Ramos (cell line): Measurements from ENCODE around the gene CD81.

Experiments
- in situ Hi-C: fragments of 300-500 bp; cut with MboI; formaldehyde crosslinking; loops from one replicate; pipeline ENCODE4 v1.14.3; 2022; ENCODE audit warnings: low sequenced_read_pairs; ENCODE audit not compliant: unreplicated experiment

The CD81 gene

GRCh38 chr11:2374456-2375201, 2.5 kb upstream of the CD81 start:
- in situ Hi-C loops = loop anchor here (25.0 kb wide), 1 partner anchor 1562 kb away; the partner anchor contains the start of genes PIDD1, PNPLA2 and RPLP2

DNA sequence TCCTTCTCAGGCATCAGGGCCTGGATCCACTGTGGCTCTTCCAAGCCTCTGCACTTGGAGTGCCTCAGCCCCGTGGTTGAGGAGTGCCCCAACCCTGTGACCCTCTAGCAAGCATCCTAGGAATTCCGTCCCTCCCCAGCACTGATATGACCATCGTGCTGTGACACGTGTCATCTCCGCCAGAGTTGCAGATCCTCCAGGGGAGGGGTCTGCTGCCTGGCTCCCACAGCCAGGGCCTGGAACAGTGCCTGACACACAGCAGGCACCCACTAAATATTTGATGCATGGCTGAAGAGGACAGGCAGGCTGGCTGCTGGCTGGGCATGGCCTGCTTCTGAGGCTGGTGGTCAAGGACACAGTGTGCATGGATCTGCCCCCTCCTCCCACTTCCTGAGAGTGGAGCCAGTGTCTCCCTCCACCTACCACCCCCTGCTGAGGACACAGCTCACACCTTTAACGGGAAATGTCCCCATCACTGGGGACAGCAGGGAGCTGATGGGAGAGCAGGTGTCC, 1.7 kb upstream of the CD81 start:
- in situ Hi-C loops = loop anchor here (25.0 kb wide), 1 partner anchor 1563 kb away; the partner anchor contains the start of genes PIDD1, PNPLA2 and RPLP2

DNA sequence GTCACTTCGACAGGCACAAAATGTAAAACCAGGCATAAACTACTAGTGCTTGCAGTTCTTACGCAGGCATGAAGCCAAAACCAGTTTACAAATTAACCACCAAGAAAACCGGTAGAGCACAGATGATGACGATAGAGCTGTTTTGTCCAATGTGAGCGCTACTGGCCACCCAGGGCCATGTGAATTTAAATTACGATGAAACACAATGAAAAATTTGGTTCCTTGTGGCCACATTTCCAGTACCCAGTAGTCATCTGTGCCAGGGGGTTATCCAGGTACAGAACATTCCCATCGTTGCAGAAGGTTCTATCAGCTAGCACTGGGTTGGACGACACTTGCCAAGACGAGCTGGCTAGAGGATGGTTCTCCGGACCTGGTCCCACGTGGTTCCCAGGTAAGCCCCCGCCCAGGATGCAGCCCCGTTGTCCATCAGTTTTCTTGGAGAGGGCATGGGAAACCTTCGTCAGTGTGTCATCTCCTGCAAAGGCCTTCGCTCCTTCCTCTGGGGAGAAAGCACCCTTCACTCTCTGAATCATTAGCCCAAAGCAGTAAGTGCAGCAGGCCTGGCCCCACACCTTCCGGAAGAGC, 1.1 kb upstream of the CD81 start:
- in situ Hi-C loops = loop anchor here (25.0 kb wide), 1 partner anchor 1564 kb away; the partner anchor contains the start of genes PIDD1, PNPLA2 and RPLP2

GRCh38 chr11:2377511-2378443, 667 bp downstream of the CD81 start:
- in situ Hi-C loops = loop anchor here (25.0 kb wide), 1 partner anchor 1565 kb away; the partner anchor contains the start of genes PIDD1, PNPLA2 and RPLP2

- in situ Hi-C loops = loop anchor here (25.0 kb wide), 1 partner anchor 1566 kb away; the partner anchor contains the start of genes PIDD1, PNPLA2 and RPLP2
These were observed 1.6 kb downstream of the CD81 start for GRCh38 chr11:2378527-2379210.

DNA sequence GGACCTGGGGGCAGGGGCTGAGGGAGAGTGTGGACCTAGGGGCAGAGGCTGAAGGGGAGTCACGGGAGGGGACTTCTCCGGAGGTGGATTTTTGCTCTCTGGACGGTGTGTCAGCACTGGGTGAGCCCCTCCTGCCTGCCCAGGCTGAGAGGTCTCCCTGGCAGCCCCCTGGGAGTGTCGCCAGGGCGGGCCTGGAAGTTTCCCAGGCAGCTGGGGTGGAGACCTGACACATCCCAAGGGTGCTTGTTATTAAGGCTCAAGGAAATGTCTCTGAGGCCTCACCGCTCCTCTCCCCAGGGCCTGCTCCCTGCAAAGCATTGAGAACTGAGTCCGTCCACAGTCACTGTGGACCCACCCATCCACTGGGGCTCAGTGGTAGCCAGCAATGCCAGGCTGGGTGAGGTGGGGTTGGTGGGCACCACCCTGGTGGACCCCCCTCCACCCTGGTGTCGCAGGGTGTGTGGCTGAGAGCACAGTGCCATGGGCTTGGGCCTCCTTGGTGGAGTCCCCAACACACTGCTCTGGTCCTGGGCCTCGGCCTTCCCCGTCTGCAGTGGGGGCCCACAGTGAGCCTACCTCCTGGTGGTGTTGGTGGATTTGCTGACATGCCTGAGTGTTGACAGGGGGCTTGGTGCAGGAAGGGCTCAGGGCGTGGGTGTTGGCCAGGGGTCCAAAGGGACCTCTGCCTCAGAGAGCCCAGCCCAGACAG, 2.5 kb downstream of the CD81 start:
- in situ Hi-C loops = loop anchor here (25.0 kb wide), 1 partner anchor 1567 kb away; the partner anchor contains the start of genes PIDD1, PNPLA2 and RPLP2

- in situ Hi-C loops = loop anchor here (25.0 kb wide), 1 partner anchor 1568 kb away; the partner anchor contains the start of genes PIDD1, PNPLA2 and RPLP2
These were observed 3.3 kb downstream of the CD81 start for GRCh38 chr11:2380396-2380795.

GRCh38 chr11:2380807-2381350, 3.8 kb downstream of the CD81 start:
- in situ Hi-C loops = loop anchor here (25.0 kb wide), 1 partner anchor 1569 kb away; the partner anchor contains the start of genes PIDD1, PNPLA2 and RPLP2

DNA sequence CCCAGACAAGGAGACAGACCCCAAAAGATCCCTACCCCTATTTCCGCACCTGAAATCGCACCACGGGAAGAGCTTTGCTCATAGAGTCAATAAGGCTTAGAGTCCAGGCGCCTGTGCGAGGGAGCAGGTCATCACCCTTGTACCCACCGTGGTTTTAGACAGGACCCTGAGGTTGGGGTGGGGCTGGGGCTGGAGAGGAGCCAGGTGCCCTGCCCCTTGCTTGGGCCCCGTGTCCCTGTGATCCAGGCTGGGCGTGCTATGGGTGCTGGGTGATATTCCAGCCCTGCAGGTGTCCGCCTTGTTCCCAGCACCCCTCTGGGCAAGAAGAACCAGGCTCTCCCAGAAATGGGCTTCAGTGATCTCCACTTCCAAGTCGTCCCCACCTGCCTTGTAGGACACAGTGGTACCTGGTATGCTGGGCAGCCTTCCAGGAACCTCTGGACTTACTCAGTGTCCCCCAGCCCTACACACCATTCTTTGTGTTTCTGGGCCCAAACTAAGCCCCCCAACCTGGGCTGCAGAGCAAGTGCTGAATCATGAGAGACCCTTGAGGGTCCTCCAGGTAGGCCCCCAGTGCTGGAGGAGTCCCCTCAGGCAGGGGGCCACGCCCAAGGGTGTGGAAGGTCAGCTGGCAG, 4.5 kb downstream of the CD81 start:
- in situ Hi-C loops = loop anchor here (25.0 kb wide), 1 partner anchor 1569 kb away; the partner anchor contains the start of genes PIDD1, PNPLA2 and RPLP2

DNA sequence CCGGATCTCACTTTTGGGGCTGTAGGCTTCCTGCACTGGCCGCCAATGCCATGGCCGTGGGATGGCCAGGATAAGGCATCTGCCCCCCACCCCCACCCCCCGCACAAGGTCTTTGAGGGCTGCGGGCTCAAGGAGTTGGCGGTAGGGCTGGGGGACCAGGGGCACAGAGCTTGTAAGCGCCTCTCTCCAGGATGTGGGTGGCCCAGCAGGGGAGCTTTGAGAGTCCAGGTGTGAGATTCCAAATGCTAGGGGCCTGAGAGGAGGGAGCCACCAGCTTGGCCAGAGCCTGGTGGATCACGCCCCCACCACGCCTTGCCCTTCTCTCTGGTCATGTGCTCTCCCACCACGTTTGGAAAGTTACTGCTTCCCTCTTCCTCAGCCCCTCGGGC, 5.0 kb downstream of the CD81 start:
- in situ Hi-C loops = loop anchor here (25.0 kb wide), 1 partner anchor 1570 kb away; the partner anchor contains the start of genes PIDD1, PNPLA2 and RPLP2

- in situ Hi-C loops = loop anchor here (25.0 kb wide), 1 partner anchor 1571 kb away; the partner anchor contains the start of genes PIDD1, PNPLA2 and RPLP2
These were observed 6.1 kb downstream of the CD81 start for GRCh38 chr11:2382936-2383851.

DNA sequence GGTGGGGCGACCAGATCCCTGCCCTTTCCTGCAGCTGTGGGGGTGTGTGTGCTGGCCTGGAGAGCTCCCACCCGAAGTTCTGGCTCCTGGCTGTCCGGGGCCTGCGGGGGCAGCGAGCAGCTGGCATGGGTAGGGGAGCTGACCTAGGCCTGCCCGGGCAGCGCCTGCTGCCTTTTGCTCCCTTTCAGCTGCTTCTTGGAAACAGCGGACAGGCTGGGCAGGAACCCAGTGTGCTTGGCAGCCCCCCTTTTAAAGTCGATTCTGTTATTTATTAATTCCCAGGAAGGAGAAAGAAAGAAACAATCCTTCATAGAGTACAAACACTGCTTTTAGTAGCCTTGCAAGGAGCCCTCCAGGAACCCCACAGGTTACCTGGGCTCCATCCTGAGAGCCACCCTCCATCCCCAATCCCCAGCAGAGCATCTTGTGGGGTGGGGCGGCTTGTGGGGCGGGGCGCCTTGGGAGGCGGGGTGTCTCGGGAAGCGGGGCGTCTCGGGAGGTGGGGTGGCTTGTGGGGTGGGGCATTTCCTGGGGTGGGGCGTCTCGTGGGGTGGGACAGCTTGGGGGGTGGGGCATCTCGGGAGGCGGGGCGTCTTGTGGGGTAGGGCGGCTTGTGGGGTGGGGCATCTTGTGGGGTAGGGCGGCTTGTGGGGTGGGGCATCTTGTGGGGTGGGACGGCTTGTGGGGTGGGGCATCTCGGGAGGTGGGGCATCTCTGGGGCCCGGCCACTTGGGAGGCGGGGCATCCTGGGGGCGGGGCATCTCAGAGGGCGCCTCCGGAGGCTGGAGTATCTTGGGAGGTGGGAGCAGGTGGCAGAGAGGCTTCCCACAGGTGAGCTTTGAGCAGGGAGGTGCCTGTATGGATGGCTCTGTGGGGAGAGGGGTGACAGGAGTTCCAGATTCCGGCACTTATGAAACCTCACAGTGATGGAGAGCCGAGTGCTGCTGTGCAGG, 7.0 kb downstream of the CD81 start:
- in situ Hi-C loops = loop anchor here (25.0 kb wide), 1 partner anchor 1572 kb away; the partner anchor contains the start of genes PIDD1, PNPLA2 and RPLP2

DNA sequence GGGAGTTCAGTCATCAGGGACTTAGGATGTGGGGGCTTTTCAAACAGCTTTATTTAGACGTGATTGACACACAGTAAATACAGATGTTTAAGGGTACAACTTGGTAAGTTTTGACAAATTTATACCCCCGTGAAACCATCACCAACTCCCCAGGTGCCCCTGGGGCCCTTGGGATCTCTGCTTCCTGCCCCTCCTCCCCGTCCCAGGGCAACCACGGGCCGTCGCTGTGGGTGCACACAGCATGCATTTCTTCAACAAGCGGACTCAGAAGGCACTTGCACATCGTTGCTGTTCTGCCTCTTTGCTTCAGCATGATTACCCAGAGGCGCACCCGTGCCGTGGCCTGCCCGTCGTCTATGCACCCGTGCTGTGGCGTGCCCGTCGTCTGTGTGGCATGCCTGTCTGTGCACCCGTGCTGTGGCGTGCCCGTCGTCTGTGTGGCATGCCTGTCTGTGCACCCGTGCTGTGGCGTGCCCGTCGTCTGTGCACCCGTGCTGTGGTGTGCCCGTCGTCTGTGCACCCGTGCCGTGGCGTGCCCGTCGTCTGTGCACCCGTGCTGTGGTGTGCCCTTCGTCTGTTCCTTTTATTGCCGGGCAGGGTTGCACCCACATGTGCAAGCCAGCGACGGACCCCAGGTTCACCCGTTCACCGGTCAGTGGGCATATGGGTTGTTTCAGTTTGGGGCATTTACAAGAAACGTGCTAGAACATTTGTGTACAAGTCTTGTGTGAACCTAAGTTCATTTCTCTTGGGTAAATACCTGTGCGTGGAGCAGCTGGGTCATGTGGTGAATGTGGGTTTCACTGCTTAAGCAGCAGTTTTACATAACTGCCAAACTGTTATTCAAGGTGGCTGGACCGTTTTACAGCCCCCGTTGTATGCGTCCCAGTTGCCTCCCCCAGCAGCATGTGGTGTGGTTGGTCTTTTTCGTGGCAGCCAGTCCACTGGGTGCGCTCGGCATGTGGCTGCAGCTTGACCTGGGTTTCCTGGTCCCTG, 8.3 kb downstream of the CD81 start:
- in situ Hi-C loops = loop anchor here (25.0 kb wide), 1 partner anchor 1573 kb away; the partner anchor contains the start of genes PIDD1, PNPLA2 and RPLP2

GRCh38 chr11:2386591-2386990, 9.5 kb downstream of the CD81 start:
- in situ Hi-C loops = loop anchor here (25.0 kb wide), 1 partner anchor 1574 kb away; the partner anchor contains the start of genes PIDD1, PNPLA2 and RPLP2
